Activated CD8-positive, alpha-beta memory T cell treated with anti-CD3 and anti-CD28 coated beads, Interleukin-2, amount 50 U/mL, for 48 hours (primary cell): Measurements from ENCODE around the gene CHRNA10.
A peak's percentile ranks its signal among the peaks of the same experiment; 100 is the strongest.
"Not testable (repeated sequence)": the region's sequence is repeated elsewhere in the genome, so short reads cannot be mapped to it uniquely, and the experiment has no call there.

Experiments
- DNase-seq: peaks from one replicate; pipeline ENCODE4 v3.0.0-alpha.2; 2020

The CHRNA10 gene

GRCh38 chr11:3664032-3664630, 7.1 kb downstream of the CHRNA10 start:
- DNase-seq = no peak

- no peak for DNase-seq
Observed at GRCh38 chr11:3662856-3663255, 8.3 kb downstream of the CHRNA10 start.

- DNase-seq = no peak
Observed at GRCh38 chr11:3660960-3661359, 10.2 kb downstream of the CHRNA10 start.

- no peak for DNase-seq
Observed at GRCh38 chr11:3659595-3660515, 11.3 kb downstream of the CHRNA10 start.

GRCh38 chr11:3658252-3658651, 12.9 kb downstream of the CHRNA10 start:
- DNase-seq = no peak

GRCh38 chr11:3657331-3657730, 13.9 kb downstream of the CHRNA10 start:
- not testable (repeated sequence) for DNase-seq

- DNase-seq = no peak
Observed at GRCh38 chr11:3655547-3655946, 15.6 kb downstream of the CHRNA10 start.

- DNase-seq = not testable (repeated sequence)
Observed at GRCh38 chr11:3652514-3652913, 18.7 kb downstream of the CHRNA10 start.

GRCh38 chr11:3649374-3649773, 21.8 kb downstream of the CHRNA10 start:
- not testable (repeated sequence) for DNase-seq

GRCh38 chr11:3648843-3649242, 22.3 kb downstream of the CHRNA10 start:
- DNase-seq = not testable (repeated sequence)

- no peak for DNase-seq
Observed at GRCh38 chr11:3645552-3645951, 25.6 kb downstream of the CHRNA10 start.

- no peak for DNase-seq
Observed at GRCh38 chr11:3644817-3645235, 26.4 kb downstream of the CHRNA10 start, which contains the start of gene ART1. TSS of gene ART1 (plus strand) at chr11:3645128. CDS start at chr11:3659214, 14,086 bp downstream.

- not testable (repeated sequence) for DNase-seq
Observed at GRCh38 chr11:3643102-3643546, 28.1 kb downstream of the CHRNA10 start.

- DNase-seq = peak; percentile 70
Observed at GRCh38 chr11:3642071-3642951, 28.9 kb downstream of the CHRNA10 start.

GRCh38 chr11:3641701-3642070, 29.5 kb downstream of the CHRNA10 start, which contains the start of gene ART5:
TSS of gene ART5 (minus strand) at chr11:3641992. CDS start at chr11:3641862, 130 bp downstream.
- no peak for DNase-seq

- no peak for DNase-seq
Observed at GRCh38 chr11:3641191-3641590, 30.0 kb downstream of the CHRNA10 start.

GRCh38 chr11:3639841-3640240, 31.3 kb downstream of the CHRNA10 start:
- no peak for DNase-seq

GRCh38 chr11:3638513-3638912, 32.7 kb downstream of the CHRNA10 start:
- no peak for DNase-seq

- no peak for DNase-seq
Observed at GRCh38 chr11:3637201-3637600, 34.0 kb downstream of the CHRNA10 start.

- no peak for DNase-seq
Observed at GRCh38 chr11:3635641-3636375, 35.4 kb downstream of the CHRNA10 start.

GRCh38 chr11:3632070-3632660, 39.0 kb downstream of the CHRNA10 start:
- DNase-seq = no peak

GRCh38 chr11:3631331-3631730, 39.9 kb downstream of the CHRNA10 start:
- no peak for DNase-seq
